ENCODE data around the gene NACC2.

- no peak for TF ChIP-seq EP300 (IDR thresholded peaks at IDR 0.05)
- TF ChIP-seq POLR2AphosphoS5 (IDR thresholded peaks at IDR 0.05) = peak in 1 of 3 donors; percentile 20
- TF ChIP-seq POLR2A (IDR thresholded peaks at IDR 0.05) = no peak
- TF ChIP-seq CTCF (IDR thresholded peaks at IDR 0.05) = no peak
Measured at GRCh38 chr9:135971892-135972291, 123.2 kb downstream of the NACC2 start.
